ENCODE results near the gene PPARA. TPM values are rescaled to one million over a fixed set of nuclear protein-coding genes. Genes with fewer than 3 reads are reported as not detected.

The PPARA gene
- total RNA-seq, 1 experiment from 2014 or later = 10.7 TPM

DNA sequence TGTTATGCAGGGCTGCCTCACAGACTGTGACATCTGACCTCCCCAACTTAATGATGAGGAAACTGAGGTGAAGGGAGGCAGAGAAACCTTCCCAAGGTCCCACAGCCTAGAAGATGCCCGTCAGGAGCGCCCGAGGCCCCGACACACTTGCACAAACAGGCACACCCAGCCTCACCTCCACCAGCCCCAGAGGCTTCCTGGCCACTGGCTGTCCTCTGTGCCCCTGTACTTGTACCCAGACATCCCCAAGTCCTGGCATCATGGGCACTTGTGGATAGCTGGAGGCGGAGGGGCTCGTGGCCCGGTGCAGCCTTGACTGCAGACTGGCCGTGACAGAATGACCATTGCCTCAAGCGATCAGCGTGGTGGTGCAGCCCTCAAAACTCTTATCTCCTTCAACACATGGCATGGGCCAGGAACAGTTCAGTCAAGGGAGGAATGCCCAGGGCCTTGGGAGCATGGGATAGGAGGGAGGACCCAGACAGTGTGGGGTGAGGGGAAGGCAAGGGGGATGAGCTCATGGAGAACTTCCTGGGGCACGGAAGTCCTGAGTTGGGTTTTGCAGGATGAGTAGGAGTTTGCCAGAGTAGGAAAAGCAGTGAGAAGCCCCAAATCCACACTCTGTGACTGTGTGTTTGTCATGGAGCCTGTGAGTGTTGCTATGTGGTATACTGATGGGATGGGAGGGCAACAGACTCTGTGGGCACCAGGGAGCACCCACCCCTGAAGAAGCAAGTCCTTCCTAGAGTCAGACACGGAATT, 25.8 kb upstream of the PPARA start:
- no TSS peak for BruUV-seq (replicated peaks)
- Histone ChIP-seq H3K4me3 (ENCODE audit: low read depth in 2 of 2, low read length in 2 of 2) (no peak overlapping the region), H3K4me1 (ENCODE audit: control insufficient read depth, insufficient read depth, low read length) (peaks cover 4% of the 10 kb centered on the region), H3K9me3 (ENCODE audit: control insufficient read depth, insufficient read depth, low read depth, low read length) (no peaks in the 10 kb centered on the region), H3K27ac (ENCODE audit: low read length) (no peak overlapping the region), H3K36me3 (ENCODE audit: control insufficient read depth, insufficient read depth, low read length) (no peaks in the 10 kb centered on the region), H3K27me3 (ENCODE audit: control insufficient read depth, insufficient read depth, low read length) (no peaks in the 10 kb centered on the region)
- ChIA-PET CTCF (interaction anchor here (0.6 kb wide), 1 partner anchor 100 kb away, joined by 17 read pairs; no protein-coding TSS in a partner anchor), POLR2A (no interaction called here)
- TF ChIP-seq, protein P1, sequence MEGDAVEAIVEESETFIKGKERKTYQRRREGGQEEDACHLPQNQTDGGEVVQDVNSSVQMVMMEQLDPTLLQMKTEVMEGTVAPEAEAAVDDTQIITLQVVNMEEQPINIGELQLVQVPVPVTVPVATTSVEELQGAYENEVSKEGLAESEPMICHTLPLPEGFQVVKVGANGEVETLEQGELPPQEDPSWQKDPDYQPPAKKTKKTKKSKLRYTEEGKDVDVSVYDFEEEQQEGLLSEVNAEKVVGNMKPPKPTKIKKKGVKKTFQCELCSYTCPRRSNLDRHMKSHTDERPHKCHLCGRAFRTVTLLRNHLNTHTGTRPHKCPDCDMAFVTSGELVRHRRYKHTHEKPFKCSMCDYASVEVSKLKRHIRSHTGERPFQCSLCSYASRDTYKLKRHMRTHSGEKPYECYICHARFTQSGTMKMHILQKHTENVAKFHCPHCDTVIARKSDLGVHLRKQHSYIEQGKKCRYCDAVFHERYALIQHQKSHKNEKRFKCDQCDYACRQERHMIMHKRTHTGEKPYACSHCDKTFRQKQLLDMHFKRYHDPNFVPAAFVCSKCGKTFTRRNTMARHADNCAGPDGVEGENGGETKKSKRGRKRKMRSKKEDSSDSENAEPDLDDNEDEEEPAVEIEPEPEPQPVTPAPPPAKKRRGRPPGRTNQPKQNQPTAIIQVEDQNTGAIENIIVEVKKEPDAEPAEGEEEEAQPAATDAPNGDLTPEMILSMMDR (IDR thresholded peaks at IDR 0.05) = no peak
- TF ChIP-seq POLR2AphosphoS5 (IDR thresholded peaks at IDR 0.05; ENCODE audit: low read depth, low read length) = no peak
- no peak for TF ChIP-seq TCF7L2 (IDR thresholded peaks at IDR 0.05; ENCODE audit: low read depth, low read length)
- TF ChIP-seq SIN3A (IDR thresholded peaks at IDR 0.05; ENCODE audit: borderline replicate concordance, insufficient read depth, low read depth, low read length) = no peak
- TF ChIP-seq, protein P2, sequence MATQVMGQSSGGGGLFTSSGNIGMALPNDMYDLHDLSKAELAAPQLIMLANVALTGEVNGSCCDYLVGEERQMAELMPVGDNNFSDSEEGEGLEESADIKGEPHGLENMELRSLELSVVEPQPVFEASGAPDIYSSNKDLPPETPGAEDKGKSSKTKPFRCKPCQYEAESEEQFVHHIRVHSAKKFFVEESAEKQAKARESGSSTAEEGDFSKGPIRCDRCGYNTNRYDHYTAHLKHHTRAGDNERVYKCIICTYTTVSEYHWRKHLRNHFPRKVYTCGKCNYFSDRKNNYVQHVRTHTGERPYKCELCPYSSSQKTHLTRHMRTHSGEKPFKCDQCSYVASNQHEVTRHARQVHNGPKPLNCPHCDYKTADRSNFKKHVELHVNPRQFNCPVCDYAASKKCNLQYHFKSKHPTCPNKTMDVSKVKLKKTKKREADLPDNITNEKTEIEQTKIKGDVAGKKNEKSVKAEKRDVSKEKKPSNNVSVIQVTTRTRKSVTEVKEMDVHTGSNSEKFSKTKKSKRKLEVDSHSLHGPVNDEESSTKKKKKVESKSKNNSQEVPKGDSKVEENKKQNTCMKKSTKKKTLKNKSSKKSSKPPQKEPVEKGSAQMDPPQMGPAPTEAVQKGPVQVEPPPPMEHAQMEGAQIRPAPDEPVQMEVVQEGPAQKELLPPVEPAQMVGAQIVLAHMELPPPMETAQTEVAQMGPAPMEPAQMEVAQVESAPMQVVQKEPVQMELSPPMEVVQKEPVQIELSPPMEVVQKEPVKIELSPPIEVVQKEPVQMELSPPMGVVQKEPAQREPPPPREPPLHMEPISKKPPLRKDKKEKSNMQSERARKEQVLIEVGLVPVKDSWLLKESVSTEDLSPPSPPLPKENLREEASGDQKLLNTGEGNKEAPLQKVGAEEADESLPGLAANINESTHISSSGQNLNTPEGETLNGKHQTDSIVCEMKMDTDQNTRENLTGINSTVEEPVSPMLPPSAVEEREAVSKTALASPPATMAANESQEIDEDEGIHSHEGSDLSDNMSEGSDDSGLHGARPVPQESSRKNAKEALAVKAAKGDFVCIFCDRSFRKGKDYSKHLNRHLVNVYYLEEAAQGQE (IDR thresholded peaks at IDR 0.05; ENCODE audit: insufficient read depth in 1 of 2, low read depth in 2 of 2, low read length in 1 of 2) = no peak
- intact Hi-C loops (cut with micrococcal nuclease; ENCODE audit: unreplicated experiment) (loop anchor here (5.0 kb wide), 1 partner anchor 173 kb away; the partner anchor contains the start of gene GTSE1), in situ Hi-C loops (cut with HindIII; ENCODE audit: low pct_unique_long_range_greater_than_20kb, low sequenced_read_pairs) (no loop called here)
- ATAC-seq (no peak), DNase-seq (ENCODE audit: low read depth, low spot score) (no peak)

DNA sequence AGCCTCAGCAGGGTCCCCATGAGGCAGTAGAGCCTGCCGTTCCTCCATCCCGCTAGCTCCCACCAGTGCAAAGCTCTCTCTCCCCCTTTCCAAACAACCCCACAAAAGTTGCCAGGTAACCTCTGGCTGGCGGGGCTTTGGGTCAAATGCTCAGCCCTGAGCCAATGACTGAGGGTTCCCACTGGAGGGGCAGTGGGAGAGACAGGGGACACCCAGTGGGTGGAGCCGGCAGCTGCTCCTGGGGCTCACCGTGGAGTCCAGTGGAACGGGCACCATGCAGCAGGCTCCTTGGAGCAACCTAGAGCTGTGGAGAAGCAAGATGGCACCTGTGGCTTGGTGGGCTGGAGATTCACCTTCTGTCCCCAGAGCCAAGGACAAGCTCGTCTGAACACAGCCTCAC, 25.0 kb upstream of the PPARA start:
- H3K4me1 ChIP-seq (ENCODE audit: control insufficient read depth, insufficient read depth, low read length) = no peaks in the 10 kb centered on the region
- H3K27ac ChIP-seq (ENCODE audit: low read length) = no peak overlapping the region
- ATAC-seq = no peak
- DNase-seq (ENCODE audit: low read depth, low spot score) = no peak
- intact Hi-C loops (cut with micrococcal nuclease; ENCODE audit: unreplicated experiment) (no loop called here), in situ Hi-C loops (cut with HindIII; ENCODE audit: low pct_unique_long_range_greater_than_20kb, low sequenced_read_pairs) (no loop called here)
- CTCF ChIA-PET = interaction anchor here (0.6 kb wide), 1 partner anchor 100 kb away, joined by 17 read pairs; no protein-coding TSS in a partner anchor
- H3K36me3 ChIP-seq (ENCODE audit: control insufficient read depth, insufficient read depth, low read length) = no peaks in the 10 kb centered on the region
- no TSS peak for BruUV-seq (replicated peaks)
- no peaks in the 10 kb centered on the region for H3K27me3 ChIP-seq (ENCODE audit: control insufficient read depth, insufficient read depth, low read length)
- no peaks in the 10 kb centered on the region for H3K9me3 ChIP-seq (ENCODE audit: control insufficient read depth, insufficient read depth, low read depth, low read length)
- POLR2A ChIA-PET = no interaction called here
- TF ChIP-seq POLR2AphosphoS5 (IDR thresholded peaks at IDR 0.05; ENCODE audit: low read depth, low read length) = no peak
- no peak for TF ChIP-seq TCF7L2 (IDR thresholded peaks at IDR 0.05; ENCODE audit: low read depth, low read length)
- TF ChIP-seq SIN3A (IDR thresholded peaks at IDR 0.05; ENCODE audit: borderline replicate concordance, insufficient read depth, low read depth, low read length) = no peak
- TF ChIP-seq, protein P2 (IDR thresholded peaks at IDR 0.05; ENCODE audit: insufficient read depth in 1 of 2, low read depth in 2 of 2, low read length in 1 of 2) = no peak
- TF ChIP-seq, protein P1 (IDR thresholded peaks at IDR 0.05) = no peak
- H3K4me3 ChIP-seq (ENCODE audit: low read depth in 2 of 2, low read length in 2 of 2) = no peak overlapping the region

Measured in Panc1 (cell line).